GM12878 (cell line): Measurements from ENCODE around the gene CANT1. TPM values are rescaled to one million over a fixed set of nuclear protein-coding genes. Genes with fewer than 3 reads are reported as not detected.

Source experiments
- BACH1 ChIP-seq: fragments of 450-650 bp; IDR thresholded peaks from 2 replicates; pipeline ENCODE4 v1.6.1; 2017; ENCODE audit warnings: mild to moderate bottlenecking, borderline replicate concordance
- BCL3 ChIP-seq: IDR thresholded peaks from 2 replicates; pipeline ENCODE4 v1.6.1; 2011; ENCODE audit warnings: borderline replicate concordance, low read depth, mild to moderate bottlenecking, moderate library complexity, low read length; ENCODE audit not compliant: insufficient read depth, poor library complexity, severe bottlenecking
- BCLAF1 ChIP-seq: fragments of 450-650 bp; IDR thresholded peaks from 2 replicates; pipeline ENCODE4 v1.6.1; 2017; ENCODE audit warnings: antibody characterized with exemption, mild to moderate bottlenecking, moderate library complexity
- BHLHE40 ChIP-seq, 2 experiments: fragments of 450-650 bp in 1 of 2; IDR thresholded peaks; 2 replicates each; pipeline ENCODE4 v1.6.1; 2011 to 2017; ENCODE audit warnings: low read depth in 2 of 2, borderline replicate concordance in 1 of 2, improper control_type of control experiment in 1 of 2, low read length in 1 of 2, mild to moderate bottlenecking in 1 of 2
- CBFB ChIP-seq: IDR thresholded peaks from 2 replicates; pipeline ENCODE4 v1.6.1; 2016; ENCODE audit warnings: antibody characterized with exemption, low read depth
- DPF2 ChIP-seq: fragments of 450-650 bp; IDR thresholded peaks from 2 replicates; pipeline ENCODE4 v1.6.1; 2017; ENCODE audit warnings: mild to moderate bottlenecking
- ESRRA ChIP-seq: IDR thresholded peaks from 2 replicates; pipeline ENCODE4 v1.6.1; 2012; ENCODE audit warnings: mild to moderate bottlenecking, low read length, improper control_type of control experiment
- IRF4 ChIP-seq: IDR thresholded peaks from 2 replicates; pipeline ENCODE4 v1.6.1; 2011; ENCODE audit warnings: low read depth, low read length
- KLF5 ChIP-seq: fragments of 450-650 bp; IDR thresholded peaks from 2 replicates; pipeline ENCODE4 v1.6.1; 2014; ENCODE audit warnings: mild to moderate bottlenecking; ENCODE audit not compliant: partially characterized antibody
- MEF2B ChIP-seq: fragments of 450-650 bp; IDR thresholded peaks from 2 replicates; pipeline ENCODE4 v1.6.1; 2018; ENCODE audit warnings: mild to moderate bottlenecking, moderate library complexity; ENCODE audit not compliant: partially characterized antibody, poor library complexity, severe bottlenecking
- MXI1 ChIP-seq: fragments of 150-350 bp; IDR thresholded peaks from 2 replicates; pipeline ENCODE4 v1.6.1; 2011; ENCODE audit warnings: low read depth, mild to moderate bottlenecking, inconsistent platforms, low read length, improper control_type of control experiment
- MYB ChIP-seq: fragments of 150-350 bp; IDR thresholded peaks from 2 replicates; pipeline ENCODE4 v1.6.1; 2014; ENCODE audit warnings: mild to moderate bottlenecking, low read depth, low read length, borderline replicate concordance
- PAX5 ChIP-seq: IDR thresholded peaks from 2 replicates; pipeline ENCODE4 v1.6.1; 2011; ENCODE audit warnings: low read depth, low read length, borderline replicate concordance
- RAD51 ChIP-seq: fragments of 450-650 bp; IDR thresholded peaks from 2 replicates; pipeline ENCODE4 v1.6.1; 2016; ENCODE audit warnings: moderate library complexity, mild to moderate bottlenecking, inconsistent platforms
- RELB ChIP-seq: fragments of 450-650 bp; IDR thresholded peaks from 2 replicates; pipeline ENCODE4 v1.6.1; 2017; ENCODE audit warnings: low read depth, mild to moderate bottlenecking, moderate library complexity
- RUNX3 ChIP-seq: IDR thresholded peaks from 2 replicates; pipeline ENCODE4 v1.6.1; 2012; ENCODE audit warnings: low read length, inconsistent platforms
- SMAD1 ChIP-seq: fragments of 450-650 bp; IDR thresholded peaks from 2 replicates; pipeline ENCODE4 v1.6.1; 2018; ENCODE audit warnings: mild to moderate bottlenecking, low read depth; ENCODE audit not compliant: partially characterized antibody
- SMAD5 ChIP-seq: IDR thresholded peaks from 2 replicates; pipeline ENCODE4 v1.6.1; 2016; ENCODE audit warnings: antibody characterized with exemption, low read depth
- SREBF1 ChIP-seq: IDR thresholded peaks from 2 replicates; pipeline ENCODE4 v1.6.1; 2012; ENCODE audit warnings: mild to moderate bottlenecking, low read length
- SRF ChIP-seq, 2 experiments: IDR thresholded peaks; 2 replicates each; pipeline ENCODE4 v1.6.1; 2011; ENCODE audit warnings: low read depth in 2 of 2, low read length in 2 of 2, mild to moderate bottlenecking in 1 of 2, moderate library complexity in 1 of 2
- TBL1XR1 ChIP-seq: IDR thresholded peaks from 2 replicates; pipeline ENCODE4 v1.6.1; 2012; ENCODE audit warnings: low read depth, low read length, improper control_type of control experiment
- YBX1 ChIP-seq: fragments of 450-650 bp; IDR thresholded peaks from 2 replicates; pipeline ENCODE4 v1.6.1; 2016; ENCODE audit warnings: antibody characterized with exemption
- ZBED1 ChIP-seq: IDR thresholded peaks from 2 replicates; pipeline ENCODE4 v1.6.1; 2016; ENCODE audit warnings: borderline replicate concordance
- polyA plus RNA-seq, 11 experiments: library from polyadenylated mRNA; depleted of rRNA in 4 of 11; unstranded in 6 of 11; stranded (reverse) in 5 of 11; fragments of >200 nt; fragmentation: Nextera tagmentation in 4 of 11; fragmentation: Illumina TruSeq in 1 of 11; extraction: Ambion mirVana in 4 of 11; extraction: Trizol in 1 of 11; gene quantifications; 1 replicate in 1 of 11; 2 replicates in 10 of 11; pipeline versions ENCODE4 v1.2.1 to v1.2.3, GENCODE V29; 2011 to 2016; ENCODE audit warnings: inconsistent platforms in 2 of 11, missing spikeins in 2 of 11, low read depth in 1 of 11
- total RNA-seq, 4 experiments: library from RNA; depleted of rRNA in 3 of 4; stranded (reverse); fragments of >200 nt in 3 of 4; fragmentation: Illumina TruSeq in 1 of 4; extraction: Trizol in 1 of 4; gene quantifications; 2 replicates each; pipeline versions ENCODE4 v1.2.1 to v1.2.3, GENCODE V29; 2013 to 2021

The CANT1 gene
- total and polyA plus RNA-seq, 10 of the 15 experiments (the other 5 are each of a cell fraction or from before 2014, with no cell fraction given) = 2.2 to 59.2 (median 20.2) TPM

- TF ChIP-seq RELB = no peak
- TF ChIP-seq MYB = no peak
- TF ChIP-seq TBL1XR1 = no peak
- TF ChIP-seq MXI1 = no peak
- no peak for TF ChIP-seq SMAD1
- TF ChIP-seq YBX1 = no peak
- TF ChIP-seq ESRRA = no peak
- no peak for TF ChIP-seq KLF5
- TF ChIP-seq SMAD5 = no peak
- no peak for TF ChIP-seq MEF2B
- no peak for TF ChIP-seq BHLHE40 (IDR thresholded peaks at IDR 0.05; ENCODE audit: borderline replicate concordance in 1 of 2, low read depth in 2 of 2, low read length in 1 of 2)
- 0 out of 2 replicates have a peak, but pooled peaks have one; percentile 32 for TF ChIP-seq CBFB
- no peak for TF ChIP-seq RAD51
- TF ChIP-seq SRF (IDR thresholded peaks at IDR 0.05; ENCODE audit: low read depth in 2 of 2, low read length in 2 of 2) = no peak
- TF ChIP-seq DPF2 = no peak
- peak; percentile 11 for TF ChIP-seq BCL3
- TF ChIP-seq IRF4 = no peak
- TF ChIP-seq BACH1 = no peak
- peak; percentile 47; the same call in 1 of the 2 replicates for TF ChIP-seq RUNX3
- no peak for TF ChIP-seq PAX5
- no peak for TF ChIP-seq ZBED1
- TF ChIP-seq SREBF1 = no peak
- TF ChIP-seq BCLAF1 = no peak
These were observed 29.1 kb upstream of the CANT1 start (continued) for GRCh38 chr17:79038545-79039135.
